ENCODE data around the gene NARS2.
"Not testable (repeated sequence)": the region's sequence is repeated elsewhere in the genome, so short reads cannot be mapped to it uniquely, and the experiment has no call there.

The NARS2 gene

GRCh38 chr11:78574386-78575381 is at the start of gene NARS2:
Gene NARS2 (minus strand): TSS chr11:78574864. CDS start chr11:78574488, 376 bp downstream.
- H3K36me3 ChIP-seq (ENCODE audit: control insufficient read depth, insufficient read depth, low read length): peaks cover 9% of the 10 kb centered on the region
- H3K9ac ChIP-seq (ENCODE audit: low read depth, low read length): peak within 1 kb of the TSS; percentile 87
- no peaks in the 10 kb centered on the region for H3K27me3 ChIP-seq (ENCODE audit: control insufficient read depth, insufficient read depth, low read length)
- H3K4me3 ChIP-seq (ENCODE audit: low read depth, low read length): peak within 1 kb of the TSS; percentile 92
- H3K4me1 ChIP-seq (ENCODE audit: control insufficient read depth, insufficient read depth, low read length): no peaks in the 10 kb centered on the region
- no peaks in the 10 kb centered on the region for H3K9me3 ChIP-seq (ENCODE audit: control insufficient read depth, insufficient read depth, low read length)

DNA sequence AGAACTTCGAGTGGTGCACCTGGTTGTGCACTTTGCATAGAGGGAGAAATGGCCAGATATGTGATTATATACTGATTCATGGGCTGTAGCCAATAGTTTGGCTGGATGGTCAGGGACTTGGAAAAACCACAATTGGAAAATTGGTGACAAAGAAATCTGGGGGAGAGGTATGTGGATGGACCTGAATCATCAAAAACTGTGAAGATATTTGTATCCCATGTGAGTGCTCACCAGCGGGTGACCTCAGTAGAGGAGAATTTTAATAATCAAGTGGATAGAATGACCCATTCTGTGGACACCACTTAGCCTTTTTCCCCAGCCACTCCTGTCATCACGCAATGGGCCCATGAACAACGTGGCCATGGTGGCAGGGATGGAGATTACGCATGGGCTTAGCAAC is 48.0 kb upstream of the NARS2 start:
- Histone ChIP-seq H3K9ac (ENCODE audit: low read depth, low read length) (no peak overlapping the region), H3K9me3 (ENCODE audit: control insufficient read depth, insufficient read depth, low read length) (no peaks in the 10 kb centered on the region), H3K4me1 (ENCODE audit: control insufficient read depth, insufficient read depth, low read length) (no peaks in the 10 kb centered on the region), H3K27me3 (ENCODE audit: control insufficient read depth, insufficient read depth, low read length) (no peaks in the 10 kb centered on the region), H3K36me3 (ENCODE audit: control insufficient read depth, insufficient read depth, low read length) (no peaks in the 10 kb centered on the region), H3K4me3 (ENCODE audit: low read depth, low read length) (no peak overlapping the region)

DNA sequence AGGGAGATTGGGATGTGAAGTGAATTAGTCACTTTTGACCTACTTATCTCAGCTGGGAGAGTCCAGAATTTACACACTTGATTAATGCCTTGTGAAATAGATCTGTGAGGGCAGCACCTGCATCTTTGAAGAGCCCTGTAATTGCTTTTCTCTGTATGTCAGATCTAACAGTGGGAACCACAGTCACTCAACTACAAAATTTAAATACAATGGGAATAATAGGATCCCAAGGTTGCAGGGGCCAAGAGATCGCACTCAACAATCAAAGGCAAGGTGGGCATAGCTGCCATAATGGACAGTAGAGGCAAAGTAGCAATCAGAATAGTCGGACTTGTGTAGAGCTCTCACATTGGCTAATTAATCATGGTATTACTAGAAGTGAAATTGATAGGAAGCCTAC is 45.5 kb upstream of the NARS2 start:
- H3K27me3 ChIP-seq (ENCODE audit: control insufficient read depth, insufficient read depth, low read length): no peaks in the 10 kb centered on the region
- H3K4me1 ChIP-seq (ENCODE audit: control insufficient read depth, insufficient read depth, low read length): no peaks in the 10 kb centered on the region
- H3K4me3 ChIP-seq (ENCODE audit: low read depth, low read length): no peak overlapping the region
- no peaks in the 10 kb centered on the region for H3K9me3 ChIP-seq (ENCODE audit: control insufficient read depth, insufficient read depth, low read length)
- H3K36me3 ChIP-seq (ENCODE audit: control insufficient read depth, insufficient read depth, low read length): no peaks in the 10 kb centered on the region
- no peak overlapping the region for H3K9ac ChIP-seq (ENCODE audit: low read depth, low read length)

DNA sequence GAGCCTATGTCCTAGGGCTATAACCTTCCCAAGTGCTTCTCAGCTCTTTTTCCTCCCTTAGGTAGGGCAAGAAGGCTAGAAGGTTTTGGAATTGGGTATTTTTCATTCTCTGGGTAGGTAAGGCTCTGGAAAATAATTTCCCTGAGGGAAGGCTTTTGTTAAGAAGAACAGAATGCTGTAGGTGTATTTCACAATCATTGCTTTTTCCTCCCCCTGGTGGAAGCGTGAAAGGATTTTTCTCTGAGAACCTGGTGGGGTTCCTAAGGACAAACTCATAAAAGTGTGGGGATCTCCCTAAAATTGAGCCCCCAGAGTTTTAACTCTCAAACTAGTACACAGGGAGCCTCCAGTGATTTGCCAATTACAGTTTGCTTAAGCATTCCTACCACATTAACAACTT is 41.1 kb upstream of the NARS2 start:
- Histone ChIP-seq H3K36me3 (ENCODE audit: control insufficient read depth, insufficient read depth, low read length) (no peaks in the 10 kb centered on the region), H3K4me3 (ENCODE audit: low read depth, low read length) (no peak overlapping the region), H3K4me1 (ENCODE audit: control insufficient read depth, insufficient read depth, low read length) (no peaks in the 10 kb centered on the region), H3K9ac (ENCODE audit: low read depth, low read length) (no peak overlapping the region), H3K9me3 (ENCODE audit: control insufficient read depth, insufficient read depth, low read length) (no peaks in the 10 kb centered on the region), H3K27me3 (ENCODE audit: control insufficient read depth, insufficient read depth, low read length) (no peaks in the 10 kb centered on the region)

DNA sequence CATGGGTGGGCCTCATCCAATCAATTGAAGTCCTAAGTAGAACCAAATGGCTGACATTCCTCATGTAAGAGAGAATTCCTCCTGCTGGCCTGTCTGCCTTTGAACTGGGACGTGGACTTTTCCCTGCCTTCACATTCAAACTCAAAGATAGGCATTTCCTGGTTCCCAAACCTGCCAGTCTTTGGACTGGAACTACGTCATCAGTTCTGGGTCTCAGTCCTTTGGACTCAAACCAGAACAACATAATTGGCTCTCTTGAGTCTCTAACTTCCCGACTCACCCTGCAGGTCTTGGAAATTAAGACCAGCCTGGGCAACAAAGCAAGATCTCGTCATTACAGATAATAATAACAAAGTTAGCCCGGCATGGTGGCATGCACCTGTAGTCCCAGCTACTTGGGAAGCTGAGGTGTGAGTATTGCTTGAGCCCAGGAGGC is 38.7 kb upstream of the NARS2 start:
- H3K9ac ChIP-seq (ENCODE audit: low read depth, low read length): no peak overlapping the region
- H3K9me3 ChIP-seq (ENCODE audit: control insufficient read depth, insufficient read depth, low read length): no peaks in the 10 kb centered on the region
- no peak overlapping the region for H3K4me3 ChIP-seq (ENCODE audit: low read depth, low read length)
- no peaks in the 10 kb centered on the region for H3K27me3 ChIP-seq (ENCODE audit: control insufficient read depth, insufficient read depth, low read length)
- no peaks in the 10 kb centered on the region for H3K4me1 ChIP-seq (ENCODE audit: control insufficient read depth, insufficient read depth, low read length)
- no peaks in the 10 kb centered on the region for H3K36me3 ChIP-seq (ENCODE audit: control insufficient read depth, insufficient read depth, low read length)

- Histone ChIP-seq H3K4me3 (ENCODE audit: low read depth, low read length) (no peak overlapping the region), H3K27me3 (ENCODE audit: control insufficient read depth, insufficient read depth, low read length) (no peaks in the 10 kb centered on the region), H3K9me3 (ENCODE audit: control insufficient read depth, insufficient read depth, low read length) (no peaks in the 10 kb centered on the region), H3K4me1 (ENCODE audit: control insufficient read depth, insufficient read depth, low read length) (no peaks in the 10 kb centered on the region), H3K36me3 (ENCODE audit: control insufficient read depth, insufficient read depth, low read length) (no peaks in the 10 kb centered on the region), H3K9ac (ENCODE audit: low read depth, low read length) (no peak overlapping the region)
Measured at GRCh38 chr11:78612721-78613377, 38.2 kb upstream of the NARS2 start.

DNA sequence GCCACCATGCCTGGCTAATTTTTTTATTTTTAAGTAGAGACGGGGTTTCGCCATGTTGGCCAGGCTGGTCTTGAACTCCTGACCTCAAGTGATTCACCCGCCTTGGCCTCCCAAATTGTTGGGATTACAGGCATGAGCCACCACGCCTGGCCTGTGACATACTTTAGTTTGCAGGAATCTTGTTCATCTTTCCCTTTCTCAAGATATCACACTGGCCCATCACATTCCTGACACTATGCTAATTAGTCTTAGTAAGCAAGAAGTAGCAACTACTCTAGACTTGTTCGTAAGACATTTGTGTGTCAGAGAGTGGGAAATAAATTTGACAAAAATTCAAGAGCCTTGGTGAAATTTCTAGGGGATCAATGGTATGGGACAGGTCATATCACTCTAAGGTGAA is 34.7 kb upstream of the NARS2 start:
- not testable (repeated sequence) for H3K4me3 ChIP-seq (ENCODE audit: low read depth, low read length); H3K9me3 ChIP-seq (ENCODE audit: control insufficient read depth, insufficient read depth, low read length); H3K9ac ChIP-seq (ENCODE audit: low read depth, low read length); H3K4me1 ChIP-seq (ENCODE audit: control insufficient read depth, insufficient read depth, low read length); H3K36me3 ChIP-seq (ENCODE audit: control insufficient read depth, insufficient read depth, low read length); H3K27me3 ChIP-seq (ENCODE audit: control insufficient read depth, insufficient read depth, low read length)

DNA sequence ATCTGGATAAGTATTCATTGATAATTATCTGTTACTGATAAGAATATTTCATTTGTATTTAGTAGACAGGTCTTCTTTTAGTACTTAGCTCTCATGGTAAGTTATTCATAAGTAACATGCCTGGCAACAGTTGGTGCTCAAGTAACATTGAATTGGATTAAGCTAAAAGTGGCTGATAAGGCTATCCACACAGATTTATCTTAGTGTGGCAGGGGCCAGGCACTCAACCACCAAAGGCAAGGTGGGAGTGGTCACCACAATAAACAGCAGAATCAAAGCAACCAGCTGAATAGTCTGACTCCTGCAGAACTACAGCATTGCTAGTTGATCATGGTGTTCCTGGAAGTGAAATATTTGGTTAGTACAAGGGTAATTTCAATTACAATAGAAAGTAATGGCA is 33.0 kb upstream of the NARS2 start:
- H3K27me3 ChIP-seq (ENCODE audit: control insufficient read depth, insufficient read depth, low read length): no peaks in the 10 kb centered on the region
- H3K36me3 ChIP-seq (ENCODE audit: control insufficient read depth, insufficient read depth, low read length): no peaks in the 10 kb centered on the region
- peaks cover 2% of the 10 kb centered on the region for H3K4me1 ChIP-seq (ENCODE audit: control insufficient read depth, insufficient read depth, low read length)
- H3K9ac ChIP-seq (ENCODE audit: low read depth, low read length): no peak overlapping the region
- H3K4me3 ChIP-seq (ENCODE audit: low read depth, low read length): no peak overlapping the region
- H3K9me3 ChIP-seq (ENCODE audit: control insufficient read depth, insufficient read depth, low read length): no peaks in the 10 kb centered on the region

DNA sequence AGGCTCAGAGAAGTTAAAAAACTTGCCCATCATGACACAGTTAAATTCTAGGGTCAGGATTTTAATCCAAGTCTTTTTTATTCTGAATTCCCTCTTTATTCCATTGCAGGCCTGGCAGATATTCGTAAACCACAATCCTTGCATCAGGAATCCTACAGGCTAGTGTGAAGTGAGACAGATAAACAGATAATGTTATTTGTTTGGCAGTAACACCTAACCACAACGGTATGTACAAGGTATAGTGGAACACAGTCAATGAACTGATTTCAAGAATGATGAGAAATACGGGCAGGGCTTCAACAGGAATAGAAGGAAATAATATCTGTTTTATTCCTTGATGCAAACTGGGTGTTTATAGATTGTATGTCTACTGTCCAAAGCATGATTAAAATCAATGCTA is 32.0 kb upstream of the NARS2 start:
- no peaks in the 10 kb centered on the region for H3K9me3 ChIP-seq (ENCODE audit: control insufficient read depth, insufficient read depth, low read length)
- H3K27me3 ChIP-seq (ENCODE audit: control insufficient read depth, insufficient read depth, low read length): no peaks in the 10 kb centered on the region
- no peak overlapping the region for H3K9ac ChIP-seq (ENCODE audit: low read depth, low read length)
- no peak overlapping the region for H3K4me3 ChIP-seq (ENCODE audit: low read depth, low read length)
- peaks cover 2% of the 10 kb centered on the region for H3K4me1 ChIP-seq (ENCODE audit: control insufficient read depth, insufficient read depth, low read length)
- no peaks in the 10 kb centered on the region for H3K36me3 ChIP-seq (ENCODE audit: control insufficient read depth, insufficient read depth, low read length)

GRCh38 chr11:78605296-78605695 is 30.6 kb upstream of the NARS2 start:
- Histone ChIP-seq H3K9ac (ENCODE audit: low read depth, low read length) (no peak overlapping the region), H3K4me1 (ENCODE audit: control insufficient read depth, insufficient read depth, low read length) (peaks cover 2% of the 10 kb centered on the region), H3K36me3 (ENCODE audit: control insufficient read depth, insufficient read depth, low read length) (no peaks in the 10 kb centered on the region), H3K27me3 (ENCODE audit: control insufficient read depth, insufficient read depth, low read length) (no peaks in the 10 kb centered on the region), H3K9me3 (ENCODE audit: control insufficient read depth, insufficient read depth, low read length) (no peaks in the 10 kb centered on the region), H3K4me3 (ENCODE audit: low read depth, low read length) (no peak overlapping the region)

- H3K9me3 ChIP-seq (ENCODE audit: control insufficient read depth, insufficient read depth, low read length): no peaks in the 10 kb centered on the region
- no peak overlapping the region for H3K9ac ChIP-seq (ENCODE audit: low read depth, low read length)
- no peaks in the 10 kb centered on the region for H3K27me3 ChIP-seq (ENCODE audit: control insufficient read depth, insufficient read depth, low read length)
- H3K4me1 ChIP-seq (ENCODE audit: control insufficient read depth, insufficient read depth, low read length): peaks cover 2% of the 10 kb centered on the region
- H3K36me3 ChIP-seq (ENCODE audit: control insufficient read depth, insufficient read depth, low read length): no peaks in the 10 kb centered on the region
- H3K4me3 ChIP-seq (ENCODE audit: low read depth, low read length): no peak overlapping the region
Measured at GRCh38 chr11:78603792-78604191, 29.1 kb upstream of the NARS2 start.

DNA sequence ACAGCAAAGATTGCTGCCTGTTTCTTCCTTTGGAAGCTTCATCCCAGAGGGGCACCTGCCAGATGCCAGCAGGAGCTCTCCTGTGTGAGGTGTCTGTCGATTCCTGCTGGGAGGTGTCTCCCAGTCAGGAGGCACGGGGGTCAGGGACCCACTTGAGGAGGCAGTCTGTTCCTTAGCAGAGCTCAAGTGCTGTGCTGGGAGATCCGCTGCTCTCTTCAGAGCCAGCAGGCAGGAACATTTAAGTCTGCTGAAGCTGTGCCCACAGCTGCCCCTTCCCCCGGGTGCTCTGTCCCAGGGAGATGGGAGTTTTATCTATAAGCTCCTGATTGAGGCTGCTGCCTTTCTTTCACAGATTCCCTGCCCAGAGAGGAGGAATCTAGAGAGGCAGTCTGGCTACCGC is 28.1 kb upstream of the NARS2 start:
- not testable (repeated sequence) for H3K9me3 ChIP-seq (ENCODE audit: control insufficient read depth, insufficient read depth, low read length); H3K9ac ChIP-seq (ENCODE audit: low read depth, low read length); H3K27me3 ChIP-seq (ENCODE audit: control insufficient read depth, insufficient read depth, low read length); H3K4me3 ChIP-seq (ENCODE audit: low read depth, low read length); H3K36me3 ChIP-seq (ENCODE audit: control insufficient read depth, insufficient read depth, low read length); H3K4me1 ChIP-seq (ENCODE audit: control insufficient read depth, insufficient read depth, low read length)
